Measurements from ENCODE around the gene PEX5.
"Not testable (repeated sequence)": the region's sequence is repeated elsewhere in the genome, so short reads cannot be mapped to it uniquely, and the experiment has no call there.

PEX5 gene

GRCh38 chr12:7219599-7220243 is 30.2 kb downstream of the PEX5 start:
- DNase-seq, result peak; percentile 73 to 76

DNA sequence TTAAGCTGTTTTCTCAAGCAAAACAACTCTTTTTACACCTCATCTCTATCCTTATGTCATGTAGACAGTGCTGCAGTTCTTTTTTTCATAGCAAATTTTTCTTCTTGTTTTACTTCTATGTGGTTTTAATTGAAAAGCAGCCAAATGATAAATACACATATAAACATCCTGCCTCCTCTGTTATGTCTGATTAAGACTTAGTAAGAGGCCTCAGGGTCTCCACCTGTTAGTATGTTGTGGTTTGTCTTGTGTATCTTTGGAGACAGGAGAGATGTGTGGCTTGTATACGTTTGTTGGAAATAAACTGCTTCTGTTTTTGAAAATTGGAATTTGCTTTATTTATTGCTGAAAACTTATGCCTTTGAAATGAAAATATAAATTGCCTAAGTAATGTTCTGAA is 32.0 kb downstream of the PEX5 start:
- no peak for DNase-seq

GRCh38 chr12:7229741-7230140 is 40.3 kb downstream of the PEX5 start:
- DNase-seq, result no peak

DNA sequence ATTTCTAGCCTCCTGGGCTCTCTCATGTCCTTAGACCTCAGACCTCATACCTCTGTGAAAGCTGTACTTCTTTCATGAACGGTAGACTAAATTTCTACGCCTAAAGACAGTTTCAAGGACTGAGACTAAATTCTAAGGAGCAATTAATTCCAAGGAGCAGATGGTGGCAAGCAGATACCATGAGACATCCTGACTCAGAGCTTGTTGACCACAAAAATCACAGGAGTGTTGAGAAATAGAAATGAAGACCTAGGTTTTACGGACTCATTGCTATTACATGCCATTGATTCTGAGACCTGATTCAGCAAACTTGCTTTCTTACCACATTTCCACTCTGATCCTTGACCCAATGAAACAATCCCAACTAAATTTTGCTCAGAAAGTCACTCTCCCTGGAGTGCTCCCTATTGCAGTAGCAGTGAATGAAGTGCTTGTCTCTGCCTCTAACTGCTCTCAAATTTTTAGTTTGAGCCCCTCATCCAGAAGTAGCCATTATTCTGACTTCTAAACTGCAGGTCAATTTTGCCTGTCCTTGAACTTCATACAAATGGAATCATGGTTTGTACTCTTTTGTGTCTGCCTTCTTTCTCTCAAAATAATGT is 52.0 kb downstream of the PEX5 start:
- no peak for DNase-seq

GRCh38 chr12:7242176-7243101 is 53.0 kb downstream of the PEX5 start:
- no peak for DNase-seq

GRCh38 chr12:7251328-7251996 is 62.0 kb downstream of the PEX5 start:
- not testable (repeated sequence) for DNase-seq

DNA sequence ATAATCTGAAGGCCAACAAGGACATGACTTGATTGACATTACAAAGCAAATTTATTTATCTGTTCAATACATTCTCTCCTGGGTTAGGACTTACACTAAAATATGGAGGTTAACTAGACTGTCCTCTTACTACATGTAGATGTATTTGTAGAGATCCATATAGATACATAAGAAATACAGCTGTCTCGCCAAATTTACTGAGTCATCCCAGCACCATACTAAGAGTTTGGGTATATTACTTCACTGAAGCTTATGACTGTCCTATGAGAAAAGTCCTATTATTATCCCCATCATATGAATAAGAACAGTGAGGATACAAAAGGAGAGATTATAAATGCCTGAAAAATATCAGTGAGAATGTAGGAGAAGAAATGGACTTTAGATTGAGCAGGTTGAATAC is 69.6 kb downstream of the PEX5 start:
- DNase-seq, result no peak
